ENCODE measurements around the gene MT1M. TPM values are rescaled to one million over a fixed set of nuclear protein-coding genes. Genes with fewer than 3 reads are reported as not detected.

The MT1M gene
- total and polyA plus RNA-seq, 2 of the 4 experiments (the other 2 are of a cell fraction): 0.10 TPM; not detected in 1

- no peak overlapping the region for H3K23ac ChIP-seq (ENCODE audit: low read depth, low read length)
- H3K27ac ChIP-seq (ENCODE audit: insufficient read depth, low read length): no peak overlapping the region
- no peaks in the 10 kb centered on the region for H3K36me3 ChIP-seq (ENCODE audit: control insufficient read depth, insufficient read depth, low read length)
- DNase-seq: no peak
- no peak overlapping the region for H2BK120ac ChIP-seq (ENCODE audit: low read depth, low read length)
- peak overlapping the region; percentile 78 for H3K4me2 ChIP-seq (ENCODE audit: low read depth, low read length)
- dilution Hi-C loops (cut with HindIII; ENCODE audit: low sequenced_read_pairs, unreplicated experiment): no loop called here
- POLR2A ChIA-PET (ENCODE audit: unreplicated experiment): no interaction called here
- H3K27me3 ChIP-seq (ENCODE audit: control insufficient read depth, insufficient read depth, low read length): peaks cover 65% of the 10 kb centered on the region
- no peak overlapping the region for H4K5ac ChIP-seq (ENCODE audit: low read depth, low read length)
- no peak for ATAC-seq (ENCODE audit: low read depth)
- no peaks in the 10 kb centered on the region for H4K20me1 ChIP-seq (ENCODE audit: insufficient read depth, low read length)
- TF ChIP-seq ELK1 (IDR thresholded peaks at IDR 0.05; ENCODE audit: borderline replicate concordance, low read depth, low read length) (no peak), USF2 (IDR thresholded peaks at IDR 0.05; ENCODE audit: low read depth, low read length) (no peak), RFX5 (IDR thresholded peaks at IDR 0.05; ENCODE audit: low read depth, low read length) (no peak), MAZ (IDR thresholded peaks at IDR 0.05; ENCODE audit: borderline replicate concordance, low read depth, low read length) (no peak), FOS (IDR thresholded peaks at IDR 0.05; ENCODE audit: low read depth, low read length) (no peak), NFE2L2 (IDR thresholded peaks at IDR 0.05; ENCODE audit: low read depth, low read length) (no peak), RCOR1 (IDR thresholded peaks at IDR 0.05; ENCODE audit: insufficient replicate concordance, low read length) (no peak), MAFK (IDR thresholded peaks at IDR 0.05; ENCODE audit: low read depth, low read length) (no peak), CEBPB (IDR thresholded peaks at IDR 0.05; ENCODE audit: low read depth, low read length) (no peak), CTCF (conservative IDR thresholded peaks at IDR 0.05; ENCODE audit: low read depth, low read length) (no peak), POLR2A (IDR thresholded peaks at IDR 0.05; ENCODE audit: low read depth, low read length) (no peak), MXI1 (IDR thresholded peaks at IDR 0.05; ENCODE audit: borderline replicate concordance, low read depth, low read length) (no peak), BHLHE40 (IDR thresholded peaks at IDR 0.05; ENCODE audit: low read depth, low read length) (no peak), RAD21 (IDR thresholded peaks at IDR 0.05; ENCODE audit: low read length) (no peak), CHD1 (IDR thresholded peaks at IDR 0.05; ENCODE audit: low read depth, low read length) (no peak), SMC3 (IDR thresholded peaks at IDR 0.05; ENCODE audit: low read depth, low read length) (no peak)
- no peak overlapping the region for H4K8ac ChIP-seq (ENCODE audit: low read depth in 2 of 2, low read length in 2 of 2)
- H3K79me1 ChIP-seq (ENCODE audit: low read depth in 1 of 2, low read length in 2 of 2): no peaks in the 10 kb centered on the region
- H4K91ac ChIP-seq (ENCODE audit: insufficient read depth, low read depth, low read length): no peak overlapping the region
- H3K9me1 ChIP-seq (ENCODE audit: insufficient read depth, low read length): no peaks in the 10 kb centered on the region
- in situ Hi-C loops (cut with MboI; ENCODE audit: low sequenced_read_pairs): no loop called here
- H3K4me3 ChIP-seq (ENCODE audit: insufficient read depth, low read depth, low read length): peak overlapping the region; percentile 44
- H2BK5ac ChIP-seq (ENCODE audit: low read depth, low read length, poor library complexity, severe bottlenecking): no peak overlapping the region
- H2AK9ac ChIP-seq (replicated peaks; ENCODE audit: low read depth, low read length, poor library complexity): no peak overlapping the region
- no peak overlapping the region for H3K9ac ChIP-seq (ENCODE audit: low read depth, low read length)
- no peaks in the 10 kb centered on the region; the same call in 1 of the 2 replicates for H3K9me3 ChIP-seq (ENCODE audit: control insufficient read depth, insufficient read depth, low read length)
- H3K18ac ChIP-seq (ENCODE audit: low read depth, low read length): no peak overlapping the region
- H2AK5ac ChIP-seq (ENCODE audit: low read depth, low read length): no peak overlapping the region
- no peak overlapping the region for H2BK15ac ChIP-seq (ENCODE audit: low read depth, low read length)
- no peak overlapping the region for H3K14ac ChIP-seq (replicated peaks; ENCODE audit: low read depth, low read length)
- H3K56ac ChIP-seq (ENCODE audit: extremely low read depth, insufficient read depth, low read length): no peak overlapping the region
- 17% methylated on average over 3 of the region's 9 CpGs; no CpG with 5 or more reads in 1 of the 2 experiments for WGBS, 2 experiments (ENCODE audit: extremely low coverage in 2 of 2, insufficient read length in 1 of 2)
- no peak overlapping the region for H2BK20ac ChIP-seq (ENCODE audit: low read depth, low read length)
- CTCF ChIA-PET: no interaction called here
- intact Hi-C loops (cut with micrococcal nuclease): no loop called here
- BruUV-seq (replicated peaks): no TSS peak
- H2AFZ ChIP-seq (replicated peaks; ENCODE audit: low read length, poor library complexity): peak overlapping the region; percentile 74
- H3K4ac ChIP-seq (ENCODE audit: low read depth, low read length): no peak overlapping the region
- H3K4me1 ChIP-seq (ENCODE audit: control insufficient read depth, insufficient read depth, low read length): peaks cover 2% of the 10 kb centered on the region; the same call in 1 of the 2 replicates
Observed at GRCh38 chr16:56588781-56589140, 43.7 kb upstream of the MT1M start.
